Limb (tissue), 2 donors: ENCODE results near the gene NARS2.
A peak's percentile ranks its signal among the peaks of the same experiment; 100 is the strongest.

Experiments
- DNase-seq, 2 donors: peaks; one replicate each; pipeline ENCODE4 v3.0.0-alpha.2; 2016; ENCODE audit errors: extremely low spot score in 2 of 2

Gene NARS2

GRCh38 chr11:78446210-78446609 is 128.5 kb downstream of the NARS2 start:
- DNase-seq: no peak

GRCh38 chr11:78444726-78445125 is 129.9 kb downstream of the NARS2 start:
- DNase-seq: no peak

GRCh38 chr11:78441956-78442355 is 132.7 kb downstream of the NARS2 start:
- DNase-seq: no peak

GRCh38 chr11:78438298-78438975 is 136.2 kb downstream of the NARS2 start:
- no peak for DNase-seq

GRCh38 chr11:78432956-78433355 is 141.7 kb downstream of the NARS2 start:
- DNase-seq: no peak

DNA sequence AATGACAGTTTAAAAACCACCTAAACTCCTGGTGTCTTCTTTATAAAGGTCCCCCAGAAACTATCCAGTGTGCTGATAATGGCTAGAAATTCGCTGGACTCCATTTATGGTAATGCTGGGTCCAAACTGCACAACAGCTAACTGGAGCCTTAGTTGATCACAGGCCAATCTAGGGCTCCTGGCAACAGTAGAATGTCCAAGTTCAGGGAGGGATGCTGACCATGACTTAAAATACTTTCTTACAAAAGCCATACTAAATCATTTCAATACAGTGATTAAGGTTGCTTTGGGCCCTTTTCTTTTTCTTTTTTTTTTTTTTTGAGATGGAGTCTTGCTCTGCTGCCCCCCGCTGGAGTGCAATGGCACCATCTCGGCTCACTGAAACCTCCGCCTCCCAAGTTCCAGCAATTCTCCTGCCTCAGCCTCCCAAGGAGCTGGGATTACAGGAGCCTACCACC is 142.6 kb downstream of the NARS2 start:
- no peak for DNase-seq

GRCh38 chr11:78429660-78430059 is 145.0 kb downstream of the NARS2 start:
- DNase-seq: no peak

DNA sequence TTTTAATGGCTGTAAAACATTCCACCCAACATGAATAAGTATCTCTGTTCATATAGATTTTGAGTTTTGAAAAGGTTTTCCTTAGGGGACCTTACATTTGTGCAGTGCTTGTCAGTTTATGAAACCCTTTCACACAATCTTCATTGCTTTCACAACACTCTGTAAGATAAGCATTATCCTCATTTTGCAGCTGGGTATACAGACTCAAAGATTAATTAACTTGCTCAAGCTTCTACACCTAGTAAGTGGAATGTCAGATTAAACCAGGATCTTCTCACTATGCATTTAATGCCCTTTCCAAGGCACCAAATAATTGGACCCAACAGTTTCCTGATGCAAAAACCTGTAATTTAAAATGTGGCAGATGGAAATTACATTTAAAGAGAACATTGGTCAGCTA is 145.5 kb downstream of the NARS2 start:
- DNase-seq: no peak

- no peak for DNase-seq
Observed at GRCh38 chr11:78428773-78429172, 145.9 kb downstream of the NARS2 start.

DNA sequence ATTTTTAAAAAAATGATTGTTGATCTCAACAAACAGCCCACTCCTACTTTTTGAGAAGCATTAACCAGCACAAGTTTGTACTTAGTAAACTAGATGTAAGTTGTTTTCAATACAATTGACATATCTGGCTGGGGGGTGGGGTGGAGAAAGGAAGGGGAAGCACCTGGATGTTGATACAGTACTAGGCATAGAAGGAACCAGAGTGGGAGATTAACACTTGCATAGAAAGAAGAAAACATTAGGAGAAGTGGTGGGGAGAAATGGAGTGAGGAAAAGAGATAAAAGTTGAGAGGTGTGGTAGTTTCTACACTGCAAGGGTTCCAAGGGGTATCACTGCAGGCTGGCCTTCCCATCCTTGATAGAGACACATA is 146.4 kb downstream of the NARS2 start:
- no peak for DNase-seq

DNA sequence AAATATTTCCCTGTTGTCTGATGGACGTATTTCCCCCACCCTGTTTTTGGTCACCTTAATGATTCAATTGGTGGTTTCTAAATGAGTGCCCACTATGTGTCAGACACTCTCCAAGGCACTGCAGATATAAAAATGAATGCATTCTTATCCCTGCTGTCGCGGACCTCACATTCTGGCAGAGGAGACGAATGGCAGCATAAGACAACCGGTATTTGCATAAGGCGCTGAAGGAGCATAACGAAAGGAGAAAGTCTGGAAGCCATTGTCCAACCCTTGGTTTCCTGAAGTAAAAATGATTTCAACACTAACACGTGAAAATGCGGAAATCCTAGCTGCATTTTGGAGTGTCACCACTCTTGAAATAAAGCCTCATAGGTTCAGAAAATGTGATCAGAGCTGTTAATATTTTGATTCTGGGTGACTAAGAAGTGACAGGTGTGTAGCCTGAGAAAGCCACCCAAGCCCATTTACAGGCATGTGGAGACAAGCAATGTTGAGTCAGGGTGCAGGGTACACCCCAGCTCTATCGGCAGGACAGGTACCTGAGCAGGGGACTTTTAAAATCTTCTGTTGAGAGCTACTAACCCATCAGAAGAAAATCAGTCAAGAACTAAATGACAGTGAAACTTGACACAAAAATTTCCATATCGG is 146.9 kb downstream of the NARS2 start:
- no peak for DNase-seq

- DNase-seq: no peak
Observed at GRCh38 chr11:78426845-78427244, 147.8 kb downstream of the NARS2 start.

DNA sequence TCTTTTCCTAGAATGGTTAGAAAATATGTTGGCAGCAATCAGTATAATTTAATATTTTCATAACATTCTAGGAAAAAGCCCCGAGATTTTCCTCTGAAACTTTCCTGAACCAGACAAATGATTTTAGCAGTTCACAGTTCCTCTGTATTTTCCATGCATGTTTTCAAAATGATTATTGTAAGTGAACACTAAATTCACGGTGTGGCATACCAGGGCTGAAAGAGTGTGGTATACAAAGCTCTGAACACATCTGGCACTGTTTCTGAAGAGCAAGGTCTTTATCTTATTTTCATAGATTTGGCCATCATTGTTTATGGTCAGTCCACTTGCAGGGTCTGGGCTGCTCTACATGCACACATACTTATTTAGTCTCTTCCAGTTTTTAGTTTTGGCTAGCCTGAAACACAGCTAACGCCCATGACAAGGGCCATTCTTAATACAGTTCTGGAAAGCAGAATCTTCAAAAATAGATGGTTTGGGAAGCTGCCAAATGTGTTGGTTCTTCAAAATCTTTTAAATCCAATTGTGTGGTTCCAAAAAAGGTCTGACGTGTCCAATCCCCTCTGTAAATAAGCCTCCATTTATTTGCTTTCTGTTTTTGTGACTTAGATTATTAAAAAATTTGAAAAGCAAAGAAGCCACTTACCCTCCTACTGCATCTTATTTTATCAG is 149.1 kb downstream of the NARS2 start:
- no peak for DNase-seq

DNA sequence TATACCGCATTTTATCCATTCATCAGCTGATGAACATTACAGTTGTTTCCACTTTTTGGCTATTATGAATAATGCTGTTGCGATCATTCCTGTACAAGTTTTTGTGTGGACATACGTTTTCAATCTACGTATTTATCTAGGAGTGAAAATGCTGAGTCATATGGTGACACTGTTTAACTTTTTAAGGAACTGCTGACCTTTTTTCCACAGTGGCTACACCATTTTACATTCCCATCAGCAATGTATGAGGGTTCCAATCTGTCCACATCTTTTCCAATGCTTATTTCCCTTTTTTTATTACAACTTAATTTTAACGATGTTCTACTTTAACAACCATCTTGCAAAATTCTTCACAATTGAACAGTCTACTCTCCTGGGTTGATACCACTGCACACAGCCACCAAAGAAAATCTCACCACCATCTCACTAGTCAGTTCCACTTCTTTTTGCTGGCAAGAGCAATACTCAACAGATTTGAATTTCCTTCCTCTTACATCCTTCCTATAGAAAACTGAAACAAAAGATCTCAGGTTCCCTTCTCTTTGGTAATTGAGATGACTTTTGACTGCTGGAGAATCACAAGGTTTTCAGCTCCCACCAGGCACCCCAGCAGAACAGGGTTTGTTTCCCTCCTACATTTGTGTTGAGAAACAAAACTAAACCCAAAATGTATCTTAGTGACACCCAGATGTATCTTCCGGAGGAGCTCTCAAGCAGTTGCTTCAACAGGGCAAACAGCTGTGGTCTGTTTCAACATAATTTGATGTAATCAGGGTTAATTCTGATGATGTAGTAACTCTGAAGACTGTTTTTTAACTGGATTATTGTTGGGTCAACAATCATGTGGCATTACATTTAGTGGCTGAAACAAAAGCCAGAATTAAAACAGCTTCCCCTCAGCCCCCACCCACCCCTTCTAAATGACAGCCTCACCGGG is 150.1 kb downstream of the NARS2 start:
- DNase-seq: no peak

- no peak for DNase-seq
Observed at GRCh38 chr11:78423241-78423640, 151.4 kb downstream of the NARS2 start.

DNA sequence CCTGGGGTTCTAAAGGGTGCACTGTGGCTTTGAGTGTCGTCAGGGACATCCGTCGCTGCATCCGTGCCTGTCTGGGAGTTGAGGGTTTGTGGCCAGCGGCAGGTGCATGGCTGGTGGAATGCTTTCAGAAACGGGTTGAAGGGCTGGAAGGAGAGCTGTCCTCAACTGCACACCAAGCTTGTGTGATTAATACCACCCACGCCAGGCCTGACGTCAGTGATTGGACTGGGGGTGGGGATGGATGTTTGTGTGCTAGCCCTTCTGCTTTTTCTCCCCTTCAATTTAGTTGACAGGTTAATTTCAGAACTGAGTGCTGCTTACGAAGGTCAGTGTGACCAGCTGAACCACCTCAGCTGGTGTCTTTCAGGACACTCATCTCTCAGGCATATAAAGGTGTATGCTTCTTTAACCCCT is 153.9 kb downstream of the NARS2 start:
- peak in 1 of 2 donors; percentile 40 for DNase-seq

- DNase-seq: peak; percentile 62 to 77
Observed at GRCh38 chr11:78420255-78420764, 154.4 kb downstream of the NARS2 start.

GRCh38 chr11:78419327-78419726 is 155.3 kb downstream of the NARS2 start:
- DNase-seq: no peak

DNA sequence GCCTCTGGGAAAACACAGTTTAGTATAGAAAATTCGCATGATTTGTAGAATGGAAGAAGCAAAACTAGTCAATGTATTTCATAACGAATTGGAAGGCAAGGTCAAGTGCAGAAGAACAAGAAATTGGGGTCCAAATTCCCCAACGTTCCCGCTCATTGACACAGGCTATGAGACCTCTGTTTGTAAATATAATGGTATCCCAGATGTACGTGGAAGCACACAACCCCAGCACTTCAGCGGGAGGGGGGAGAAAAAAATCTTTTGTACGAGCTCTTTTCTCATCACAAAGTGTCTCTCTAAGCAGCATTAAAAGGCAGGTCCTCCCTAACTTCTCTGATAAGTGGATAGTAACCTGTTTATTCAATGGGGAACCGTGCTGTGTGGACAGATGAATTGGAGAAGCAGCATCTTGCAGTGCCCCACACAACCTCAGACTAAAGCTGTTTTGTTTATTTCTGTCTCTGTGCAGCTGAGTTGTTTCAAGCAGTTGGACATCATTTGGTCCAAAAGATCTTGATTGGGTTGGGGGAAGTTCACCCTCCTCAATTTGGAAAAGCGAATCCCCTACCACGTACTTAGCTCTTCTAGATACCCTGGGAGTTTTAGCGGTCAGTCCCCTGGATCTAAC is 156.0 kb downstream of the NARS2 start:
- DNase-seq: no peak

DNA sequence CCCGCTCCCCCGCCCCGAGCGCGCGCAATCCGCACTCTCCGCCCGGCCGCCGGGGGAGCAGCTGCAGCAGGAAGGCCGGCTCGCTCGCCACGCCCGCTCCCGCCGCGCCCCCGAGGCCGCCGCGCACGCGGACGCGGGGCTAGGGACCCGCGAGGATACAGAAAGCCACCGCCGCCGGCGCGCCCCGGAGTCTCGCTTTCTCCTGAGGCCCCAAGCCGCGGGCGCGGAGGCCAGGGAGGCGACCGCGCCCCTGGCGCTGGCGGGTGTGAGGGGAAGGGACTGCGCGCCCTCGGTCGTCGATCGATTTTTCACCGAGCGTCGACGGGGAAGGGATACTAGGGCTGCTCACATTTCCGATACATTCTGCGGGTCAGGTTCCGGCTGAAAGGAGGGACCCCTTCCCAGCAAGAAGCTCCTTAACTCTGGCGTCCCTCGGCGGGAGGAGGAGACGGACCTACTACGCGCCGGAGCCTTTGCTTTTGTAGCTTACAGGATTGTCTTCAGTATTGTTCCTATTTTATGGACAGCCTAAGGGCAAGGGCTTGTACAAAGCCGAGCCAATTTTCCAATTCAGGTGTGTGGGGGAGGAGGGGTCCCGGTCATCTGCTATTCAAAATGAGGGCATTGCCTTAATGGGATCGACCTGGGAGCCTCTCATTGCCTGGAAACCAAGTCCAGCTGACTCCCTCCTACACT is 156.6 kb downstream of the NARS2 start:
- DNase-seq: peak; percentile 72 to 90
